ENCODE results near the gene RABL2A.

Gene RABL2A

DNA sequence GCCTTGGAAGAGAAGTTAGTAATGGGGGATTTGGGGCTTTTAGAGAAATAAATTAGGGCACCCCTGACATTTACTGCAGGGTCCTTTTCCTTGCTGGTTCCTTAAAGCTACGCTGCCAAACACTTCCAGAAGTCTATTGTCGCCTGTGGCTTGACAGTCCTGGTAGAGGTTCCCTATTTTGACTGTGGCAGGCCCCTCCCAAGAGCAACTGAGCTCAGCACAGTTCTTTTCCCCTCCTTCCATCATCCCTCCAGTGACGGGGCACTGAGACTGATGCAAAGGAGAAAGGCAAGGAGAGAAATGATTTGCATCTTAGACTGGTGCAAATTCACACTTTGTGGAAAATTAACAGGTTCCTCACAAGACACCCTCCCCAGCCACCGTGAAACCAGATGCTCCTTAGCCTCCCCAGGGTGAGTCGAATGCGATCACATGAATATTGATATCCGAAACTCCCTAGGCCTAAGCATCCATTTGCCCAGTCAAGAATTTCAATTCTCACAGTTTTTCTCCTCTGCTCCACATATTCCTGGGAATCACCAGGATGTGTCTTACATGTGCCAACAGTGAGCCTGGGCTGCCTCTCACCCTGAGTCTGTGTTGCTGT is 45.4 kb downstream of the RABL2A start:
- H3K9me3 ChIP-seq (ENCODE audit: severe bottlenecking): no peaks in the 10 kb centered on the region
- TF ChIP-seq CTCF (IDR thresholded peaks at IDR 0.05; ENCODE audit: poor library complexity, severe bottlenecking): no peak
- H3K27ac ChIP-seq (ENCODE audit: poor library complexity, severe bottlenecking): no peak overlapping the region
- no peaks in the 10 kb centered on the region for H3K27me3 ChIP-seq (ENCODE audit: insufficient read depth, poor library complexity, severe bottlenecking)
- H3K36me3 ChIP-seq (ENCODE audit: low read depth): no peaks in the 10 kb centered on the region
- H3K4me1 ChIP-seq (ENCODE audit: insufficient read depth, poor library complexity, severe bottlenecking): no peaks in the 10 kb centered on the region
- ATAC-seq (ENCODE audit: low read depth): no peak
- no peak overlapping the region for H3K4me3 ChIP-seq (ENCODE audit: severe bottlenecking)
- no peak for DNase-seq (ENCODE audit: low spot score)

- DNase-seq (ENCODE audit: low spot score) (no peak), ATAC-seq (ENCODE audit: low read depth) (no peak)
- H3K4me1 ChIP-seq (ENCODE audit: insufficient read depth, poor library complexity, severe bottlenecking): no peaks in the 10 kb centered on the region
- no peaks in the 10 kb centered on the region for H3K9me3 ChIP-seq (ENCODE audit: severe bottlenecking)
- no peak for TF ChIP-seq CTCF (IDR thresholded peaks at IDR 0.05; ENCODE audit: poor library complexity, severe bottlenecking)
- no peak overlapping the region for H3K4me3 ChIP-seq (ENCODE audit: severe bottlenecking)
- no peaks in the 10 kb centered on the region for H3K36me3 ChIP-seq (ENCODE audit: low read depth)
- H3K27ac ChIP-seq (ENCODE audit: poor library complexity, severe bottlenecking): no peak overlapping the region
- no peaks in the 10 kb centered on the region for H3K27me3 ChIP-seq (ENCODE audit: insufficient read depth, poor library complexity, severe bottlenecking)
Observed at GRCh38 chr2:113675875-113676274, 48.8 kb downstream of the RABL2A start.

DNA sequence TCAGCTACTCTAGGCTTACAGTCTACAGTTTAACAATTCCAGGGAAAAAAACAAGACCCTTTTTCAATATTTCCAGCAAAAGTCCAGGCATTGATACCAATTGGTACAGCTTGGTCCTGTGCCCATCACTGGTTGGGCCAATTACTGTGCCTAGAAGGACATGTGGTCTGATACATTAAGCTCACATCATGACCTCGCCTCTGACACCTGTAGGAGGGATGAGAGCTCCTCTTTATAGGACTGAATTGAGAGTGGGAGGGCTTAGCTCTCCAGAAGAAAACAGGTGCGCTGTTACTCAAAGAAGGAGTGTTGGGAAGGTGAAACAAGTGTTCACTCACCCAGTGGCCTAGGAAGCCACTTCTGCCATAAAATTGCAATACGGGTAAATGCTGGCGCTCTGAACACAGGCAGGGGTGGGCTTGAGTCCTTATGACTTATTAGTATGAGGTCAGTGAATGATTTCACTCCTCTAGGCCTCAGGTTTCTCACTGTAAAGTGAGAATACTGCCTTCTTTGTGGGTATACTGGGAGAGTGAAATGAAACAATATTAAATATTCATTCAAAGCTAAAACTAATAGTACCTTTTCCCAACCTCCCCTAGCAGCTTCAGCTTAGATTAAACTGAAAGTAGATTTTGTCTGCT is 49.7 kb downstream of the RABL2A start:
- no peak overlapping the region for H3K27ac ChIP-seq (ENCODE audit: poor library complexity, severe bottlenecking)
- no peaks in the 10 kb centered on the region for H3K4me1 ChIP-seq (ENCODE audit: insufficient read depth, poor library complexity, severe bottlenecking)
- peaks cover 2% of the 10 kb centered on the region for H3K9me3 ChIP-seq (ENCODE audit: severe bottlenecking)
- DNase-seq (ENCODE audit: low spot score): no peak
- H3K4me3 ChIP-seq (ENCODE audit: severe bottlenecking): no peak overlapping the region
- no peak for TF ChIP-seq CTCF (IDR thresholded peaks at IDR 0.05; ENCODE audit: poor library complexity, severe bottlenecking)
- ATAC-seq (ENCODE audit: low read depth): no peak
- no peaks in the 10 kb centered on the region for H3K27me3 ChIP-seq (ENCODE audit: insufficient read depth, poor library complexity, severe bottlenecking)
- H3K36me3 ChIP-seq (ENCODE audit: low read depth): no peaks in the 10 kb centered on the region

DNA sequence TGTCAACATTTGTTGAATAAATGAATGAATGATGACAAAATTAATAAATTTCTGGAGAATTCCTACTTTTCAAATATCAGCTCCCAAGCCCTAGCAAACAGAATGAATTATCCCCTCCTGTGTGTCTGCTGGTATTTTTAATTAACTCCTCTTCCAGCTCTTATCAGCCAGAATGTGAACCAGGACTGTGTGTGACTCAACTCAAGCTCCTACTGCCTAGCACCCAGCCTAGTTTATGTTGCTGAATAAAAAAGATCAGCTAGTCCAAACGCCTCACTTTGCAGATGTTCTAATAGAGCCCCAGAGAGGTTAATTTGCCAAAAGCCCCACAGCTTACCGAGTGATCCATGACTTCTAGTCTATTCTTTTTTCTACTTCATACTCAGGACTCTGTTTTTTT is 50.3 kb downstream of the RABL2A start:
- H3K27ac ChIP-seq (ENCODE audit: poor library complexity, severe bottlenecking): no peak overlapping the region
- H3K4me3 ChIP-seq (ENCODE audit: severe bottlenecking): no peak overlapping the region
- no peaks in the 10 kb centered on the region for H3K4me1 ChIP-seq (ENCODE audit: insufficient read depth, poor library complexity, severe bottlenecking)
- DNase-seq (ENCODE audit: low spot score) (no peak), ATAC-seq (ENCODE audit: low read depth) (no peak)
- H3K27me3 ChIP-seq (ENCODE audit: insufficient read depth, poor library complexity, severe bottlenecking): no peaks in the 10 kb centered on the region
- TF ChIP-seq CTCF (IDR thresholded peaks at IDR 0.05; ENCODE audit: poor library complexity, severe bottlenecking): no peak
- no peaks in the 10 kb centered on the region for H3K36me3 ChIP-seq (ENCODE audit: low read depth)
- H3K9me3 ChIP-seq (ENCODE audit: severe bottlenecking): peaks cover 2% of the 10 kb centered on the region

DNA sequence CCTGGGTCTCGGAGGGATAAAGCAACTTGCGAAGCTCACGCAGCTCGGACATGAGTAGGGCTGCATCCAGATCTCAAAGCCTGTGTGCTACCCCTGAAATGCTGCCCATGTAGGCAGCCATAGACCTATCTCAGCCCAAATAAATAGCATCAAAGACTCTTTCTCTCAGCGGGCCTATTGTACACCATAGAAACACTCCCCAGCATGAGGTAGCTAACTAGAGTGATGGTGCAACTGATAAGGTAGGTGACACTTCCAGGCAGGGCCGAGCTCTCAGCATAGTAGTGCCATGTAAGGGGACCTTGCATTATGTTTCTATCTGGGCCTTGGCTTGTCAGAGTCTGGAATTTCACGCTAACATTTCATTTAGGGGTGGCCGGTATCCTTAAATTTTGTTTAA is 52.4 kb downstream of the RABL2A start:
- Histone ChIP-seq H3K27me3 (ENCODE audit: insufficient read depth, poor library complexity, severe bottlenecking) (no peaks in the 10 kb centered on the region), H3K4me1 (ENCODE audit: insufficient read depth, poor library complexity, severe bottlenecking) (no peaks in the 10 kb centered on the region), H3K9me3 (ENCODE audit: severe bottlenecking) (peaks cover 2% of the 10 kb centered on the region), H3K27ac (ENCODE audit: poor library complexity, severe bottlenecking) (no peak overlapping the region), H3K36me3 (ENCODE audit: low read depth) (no peaks in the 10 kb centered on the region), H3K4me3 (ENCODE audit: severe bottlenecking) (no peak overlapping the region)
- DNase-seq (ENCODE audit: low spot score) (no peak), ATAC-seq (ENCODE audit: low read depth) (no peak)
- no peak for TF ChIP-seq CTCF (IDR thresholded peaks at IDR 0.05; ENCODE audit: poor library complexity, severe bottlenecking)
